ENCODE results near the gene GMPR2.

GMPR2 gene

DNA sequence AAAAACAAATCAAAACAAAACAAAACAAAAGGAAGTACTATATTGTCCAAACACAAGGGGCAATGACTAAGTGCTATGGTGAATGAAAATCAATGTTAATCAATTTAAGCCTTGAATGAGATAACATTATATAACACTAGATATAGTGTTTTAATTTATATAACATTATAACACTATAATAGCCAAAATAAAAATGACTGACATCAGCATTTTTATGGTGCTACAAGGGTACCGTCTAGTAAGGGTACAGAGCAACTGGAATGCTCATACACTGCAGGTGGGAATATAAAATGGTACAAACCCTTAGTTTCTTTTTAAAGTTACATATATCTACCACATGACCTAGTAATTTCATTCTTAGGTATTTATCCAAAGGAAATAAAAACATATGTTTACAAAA lies 6.3 kb upstream of the GMPR2 start:
- TF ChIP-seq EGR1 (IDR thresholded peaks at IDR 0.05), result no peak
- no peak for TF ChIP-seq CREB1 (IDR thresholded peaks at IDR 0.05; ENCODE audit: low read depth)
- TF ChIP-seq RAD21 (IDR thresholded peaks at IDR 0.05; ENCODE audit: low read depth), result no peak
- no peak for TF ChIP-seq FOXM1 (IDR thresholded peaks at IDR 0.05; ENCODE audit: borderline replicate concordance, low read depth)
- TF ChIP-seq YY1 (IDR thresholded peaks at IDR 0.05; ENCODE audit: low read depth), result no peak
- TF ChIP-seq, protein P1, sequence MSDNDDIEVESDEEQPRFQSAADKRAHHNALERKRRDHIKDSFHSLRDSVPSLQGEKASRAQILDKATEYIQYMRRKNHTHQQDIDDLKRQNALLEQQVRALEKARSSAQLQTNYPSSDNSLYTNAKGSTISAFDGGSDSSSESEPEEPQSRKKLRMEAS (IDR thresholded peaks at IDR 0.05), result no peak
- no peak for TF ChIP-seq CEBPB (IDR thresholded peaks at IDR 0.05)
- TF ChIP-seq TEAD4 (IDR thresholded peaks at IDR 0.05), result no peak
- TF ChIP-seq TAF1 (IDR thresholded peaks at IDR 0.05; ENCODE audit: low read depth), result no peak

DNA sequence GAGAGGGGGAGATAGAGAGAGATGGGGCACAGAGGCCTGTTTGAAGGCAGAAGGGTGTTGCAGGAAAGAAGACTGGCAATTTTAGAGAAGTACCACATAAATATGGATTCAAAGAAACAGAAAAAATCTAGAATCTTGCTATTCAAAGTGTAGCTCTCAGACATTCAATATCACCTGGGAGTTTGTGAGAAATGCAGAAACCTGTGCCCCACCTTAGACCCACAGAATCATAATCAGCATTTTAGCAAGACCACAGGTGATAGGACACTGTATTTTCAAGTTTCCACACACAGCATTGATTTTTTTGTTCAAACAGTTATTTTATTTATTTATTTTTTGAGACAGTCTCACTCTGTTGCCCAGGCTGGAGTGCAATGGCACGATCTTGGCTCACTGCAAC lies 3.8 kb upstream of the GMPR2 start:
- TF ChIP-seq CREB1 (IDR thresholded peaks at IDR 0.05; ENCODE audit: low read depth) (no peak), RAD21 (IDR thresholded peaks at IDR 0.05; ENCODE audit: low read depth) (no peak), EGR1 (IDR thresholded peaks at IDR 0.05) (no peak), FOXM1 (IDR thresholded peaks at IDR 0.05; ENCODE audit: borderline replicate concordance, low read depth) (no peak), CEBPB (IDR thresholded peaks at IDR 0.05) (no peak), TEAD4 (IDR thresholded peaks at IDR 0.05) (no peak), NFIC (IDR thresholded peaks at IDR 0.05) (no peak), TCF12 (IDR thresholded peaks at IDR 0.05; ENCODE audit: low read depth) (no peak), TAF1 (IDR thresholded peaks at IDR 0.05; ENCODE audit: low read depth) (no peak), YY1 (IDR thresholded peaks at IDR 0.05; ENCODE audit: low read depth) (no peak)
- TF ChIP-seq, protein P1 (IDR thresholded peaks at IDR 0.05), result no peak
- TF ChIP-seq, protein P2, sequence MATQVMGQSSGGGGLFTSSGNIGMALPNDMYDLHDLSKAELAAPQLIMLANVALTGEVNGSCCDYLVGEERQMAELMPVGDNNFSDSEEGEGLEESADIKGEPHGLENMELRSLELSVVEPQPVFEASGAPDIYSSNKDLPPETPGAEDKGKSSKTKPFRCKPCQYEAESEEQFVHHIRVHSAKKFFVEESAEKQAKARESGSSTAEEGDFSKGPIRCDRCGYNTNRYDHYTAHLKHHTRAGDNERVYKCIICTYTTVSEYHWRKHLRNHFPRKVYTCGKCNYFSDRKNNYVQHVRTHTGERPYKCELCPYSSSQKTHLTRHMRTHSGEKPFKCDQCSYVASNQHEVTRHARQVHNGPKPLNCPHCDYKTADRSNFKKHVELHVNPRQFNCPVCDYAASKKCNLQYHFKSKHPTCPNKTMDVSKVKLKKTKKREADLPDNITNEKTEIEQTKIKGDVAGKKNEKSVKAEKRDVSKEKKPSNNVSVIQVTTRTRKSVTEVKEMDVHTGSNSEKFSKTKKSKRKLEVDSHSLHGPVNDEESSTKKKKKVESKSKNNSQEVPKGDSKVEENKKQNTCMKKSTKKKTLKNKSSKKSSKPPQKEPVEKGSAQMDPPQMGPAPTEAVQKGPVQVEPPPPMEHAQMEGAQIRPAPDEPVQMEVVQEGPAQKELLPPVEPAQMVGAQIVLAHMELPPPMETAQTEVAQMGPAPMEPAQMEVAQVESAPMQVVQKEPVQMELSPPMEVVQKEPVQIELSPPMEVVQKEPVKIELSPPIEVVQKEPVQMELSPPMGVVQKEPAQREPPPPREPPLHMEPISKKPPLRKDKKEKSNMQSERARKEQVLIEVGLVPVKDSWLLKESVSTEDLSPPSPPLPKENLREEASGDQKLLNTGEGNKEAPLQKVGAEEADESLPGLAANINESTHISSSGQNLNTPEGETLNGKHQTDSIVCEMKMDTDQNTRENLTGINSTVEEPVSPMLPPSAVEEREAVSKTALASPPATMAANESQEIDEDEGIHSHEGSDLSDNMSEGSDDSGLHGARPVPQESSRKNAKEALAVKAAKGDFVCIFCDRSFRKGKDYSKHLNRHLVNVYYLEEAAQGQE (IDR thresholded peaks at IDR 0.05; ENCODE audit: low read depth), result no peak

DNA sequence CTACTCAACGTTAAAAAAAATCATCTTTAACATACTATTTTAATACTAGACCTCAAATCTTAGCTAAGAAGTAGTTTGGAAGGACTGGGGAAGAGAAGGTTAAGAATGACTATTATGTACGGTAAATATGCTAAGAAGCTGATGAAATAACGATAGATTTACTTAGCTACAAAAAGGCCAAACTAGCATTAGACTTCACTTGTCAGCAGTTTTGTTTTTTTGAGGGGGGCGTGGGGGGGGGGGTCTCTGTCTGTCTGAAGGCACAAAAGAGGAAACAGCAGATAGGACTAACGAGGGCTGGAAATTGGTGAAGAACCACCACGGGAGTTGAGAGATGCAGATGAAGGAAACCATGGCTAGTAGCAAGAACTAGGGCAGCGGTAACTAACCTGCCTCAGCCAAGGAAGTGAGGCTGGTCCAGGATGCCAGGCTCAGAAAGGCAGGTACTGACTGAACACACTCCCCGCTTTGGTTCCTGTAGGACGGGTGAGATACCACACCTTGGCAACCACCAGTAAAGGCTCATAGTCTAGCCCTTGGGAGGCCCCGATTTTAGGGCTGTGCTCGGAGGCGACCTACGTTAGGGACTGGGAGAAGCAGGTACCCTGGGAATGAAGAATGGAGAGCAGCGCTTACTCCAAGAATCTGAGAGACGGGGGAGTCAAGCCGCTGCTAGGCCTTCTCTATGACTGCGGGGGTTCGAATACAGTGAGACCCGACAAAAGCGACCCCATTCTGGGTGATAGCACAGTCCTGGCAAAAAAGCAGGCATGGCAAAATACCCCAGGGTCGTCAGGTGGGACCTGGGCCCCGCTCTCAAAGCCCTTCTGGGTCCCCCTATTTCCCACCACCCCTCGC lies 1.2 kb upstream of the GMPR2 start:
- TF ChIP-seq EP300 (IDR thresholded peaks at IDR 0.05; ENCODE audit: borderline replicate concordance), result no peak
- TF ChIP-seq FOXM1 (IDR thresholded peaks at IDR 0.05; ENCODE audit: borderline replicate concordance, low read depth), result no peak
- no peak for TF ChIP-seq TCF12 (IDR thresholded peaks at IDR 0.05; ENCODE audit: low read depth)
- TF ChIP-seq, protein P2 (IDR thresholded peaks at IDR 0.05; ENCODE audit: low read depth), result no peak
- TF ChIP-seq CREB1 (IDR thresholded peaks at IDR 0.05; ENCODE audit: low read depth), result no peak
- TF ChIP-seq YY1 (IDR thresholded peaks at IDR 0.05; ENCODE audit: low read depth), result no peak
- no peak for TF ChIP-seq CEBPB (IDR thresholded peaks at IDR 0.05)
- TF ChIP-seq RAD21 (IDR thresholded peaks at IDR 0.05; ENCODE audit: low read depth), result no peak
- TF ChIP-seq, protein P3, sequence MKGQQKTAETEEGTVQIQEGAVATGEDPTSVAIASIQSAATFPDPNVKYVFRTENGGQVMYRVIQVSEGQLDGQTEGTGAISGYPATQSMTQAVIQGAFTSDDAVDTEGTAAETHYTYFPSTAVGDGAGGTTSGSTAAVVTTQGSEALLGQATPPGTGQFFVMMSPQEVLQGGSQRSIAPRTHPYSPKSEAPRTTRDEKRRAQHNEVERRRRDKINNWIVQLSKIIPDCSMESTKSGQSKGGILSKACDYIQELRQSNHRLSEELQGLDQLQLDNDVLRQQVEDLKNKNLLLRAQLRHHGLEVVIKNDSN (IDR thresholded peaks at IDR 0.05), result no peak; the same call in 1 of the 2 replicates
- TF ChIP-seq TEAD4 (IDR thresholded peaks at IDR 0.05), result no peak
- TF ChIP-seq NFIC (IDR thresholded peaks at IDR 0.05), result no peak
- no peak for TF ChIP-seq TAF1 (IDR thresholded peaks at IDR 0.05; ENCODE audit: low read depth)
- TF ChIP-seq, protein P1 (IDR thresholded peaks at IDR 0.05), result no peak
- no peak for TF ChIP-seq ZBTB7A (IDR thresholded peaks at IDR 0.05; ENCODE audit: low read depth)
- TF ChIP-seq EGR1 (IDR thresholded peaks at IDR 0.05), result no peak

DNA sequence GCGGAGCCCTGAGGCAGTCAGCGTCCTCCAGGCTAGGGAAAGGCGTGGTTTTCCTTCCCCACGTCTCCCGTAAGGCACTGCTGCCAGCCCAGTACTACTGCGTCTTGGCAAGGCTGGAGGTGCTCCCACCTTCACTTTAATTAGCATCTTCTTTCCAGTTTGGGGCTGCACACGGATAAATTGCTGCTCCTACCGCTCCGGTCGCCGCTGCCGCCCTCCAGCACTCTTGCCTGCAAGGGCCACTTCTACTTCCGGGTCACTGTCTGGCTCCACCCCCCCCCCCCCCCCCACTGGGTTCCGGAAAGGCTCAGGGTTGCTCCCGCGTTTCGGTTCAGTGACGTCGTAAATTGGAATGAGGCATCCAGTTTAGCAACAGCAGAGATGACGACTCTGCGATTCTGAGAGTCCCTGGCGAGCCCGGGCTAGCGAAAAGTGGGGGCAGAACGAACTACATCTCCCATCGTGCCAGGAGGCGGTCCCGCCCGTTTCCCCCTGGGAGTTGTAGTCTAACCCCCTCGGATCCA lies 546 bp upstream of the GMPR2 start, which contains the start of gene NEDD8:
Gene NEDD8, minus strand, starts transcription at position 247 of the 524 bp plus-strand sequence. Its CDS starts 100 bp downstream, at position 147.
- TF ChIP-seq RAD21 (IDR thresholded peaks at IDR 0.05; ENCODE audit: low read depth) (no peak), TAF1 (IDR thresholded peaks at IDR 0.05; ENCODE audit: low read depth) (peak; percentile 29; the same call in 1 of the 2 replicates), YY1 (IDR thresholded peaks at IDR 0.05; ENCODE audit: low read depth) (peak; percentile 32; the same call in 1 of the 2 replicates), TCF12 (IDR thresholded peaks at IDR 0.05; ENCODE audit: low read depth) (peak; percentile 32; the same call in 1 of the 2 replicates), EP300 (IDR thresholded peaks at IDR 0.05; ENCODE audit: borderline replicate concordance) (no peak), ZBTB7A (IDR thresholded peaks at IDR 0.05; ENCODE audit: low read depth) (no peak), NFIC (IDR thresholded peaks at IDR 0.05) (peak; percentile 35; the same call in 1 of the 2 replicates)
- TF ChIP-seq, protein P2 (IDR thresholded peaks at IDR 0.05; ENCODE audit: low read depth), result no peak
- TF ChIP-seq, protein P1 (IDR thresholded peaks at IDR 0.05), result peak; percentile 20; the same call in 1 of the 2 replicates
